SU-DHL-6 (cell line): Measurements from ENCODE around the gene ANKRD55.

ENCODE experiments used
- H2AFZ ChIP-seq: fragments of 200-600 bp; sonication (generic); 2 replicates; pipeline ENCODE4 v1.6.1; 2014; ENCODE audit warnings: low read depth, mild to moderate bottlenecking, moderate library complexity, mixed read lengths, antibody characterized with exemption, low read length; ENCODE audit not compliant: severe bottlenecking
- H3F3A ChIP-seq: fragments of 200-600 bp; shearing (Covaris generic); 2 replicates; pipeline ENCODE4 v1.6.0; 2016; ENCODE audit warnings: antibody characterized with exemption, mild to moderate bottlenecking; ENCODE audit not compliant: insufficient read depth
- H3K27ac ChIP-seq: fragments of 200-600 bp; sonication (generic); 2 replicates; pipeline ENCODE4 v1.5.1; 2016; ENCODE audit warnings: low read depth, mild to moderate bottlenecking, low read length, moderate library complexity, mixed read lengths
- H3K27me3 ChIP-seq: fragments of 200-600 bp; sonication (generic), shearing (Covaris generic); 2 replicates; pipeline ENCODE4 v1.6.0; 2014; ENCODE audit warnings: mild to moderate bottlenecking, low read length
- H3K36me3 ChIP-seq: fragments of 200-600 bp; sonication (generic); 2 replicates; pipeline ENCODE4 v1.6.1; 2014; ENCODE audit warnings: mild to moderate bottlenecking, low read length, mixed read lengths
- H3K4me2 ChIP-seq: fragments of 300-600, 200-600 bp; shearing (Covaris generic), sonication (generic); 2 replicates; pipeline ENCODE4 v1.6.0; 2014; ENCODE audit warnings: low read length, low read depth, mild to moderate bottlenecking; ENCODE audit not compliant: poor library complexity, severe bottlenecking
- H3K4me3 ChIP-seq: fragments of 200-600 bp; sonication (generic); 2 replicates; pipeline ENCODE4 v1.5.1; 2014; ENCODE audit warnings: antibody characterized with exemption, low read length, mild to moderate bottlenecking, mixed read lengths; ENCODE audit not compliant: insufficient read depth, poor library complexity, severe bottlenecking
- H3K79me2 ChIP-seq: fragments of 200-600 bp; sonication (generic); 2 replicates; pipeline ENCODE4 v1.6.1; 2014; ENCODE audit warnings: mild to moderate bottlenecking, low read length, moderate library complexity; ENCODE audit not compliant: insufficient read depth
- H3K9ac ChIP-seq: fragments of 200-600 bp; sonication (generic); 2 replicates; pipeline ENCODE4 v1.7.0; 2014; ENCODE audit warnings: mild to moderate bottlenecking, low read length
- H3K9me2 ChIP-seq: fragments of 200-600 bp; sonication (generic); replicated peaks from 2 replicates; pipeline ENCODE4 v1.6.1; 2014; ENCODE audit warnings: low read length; ENCODE audit not compliant: insufficient read depth
- H3K9me3 ChIP-seq: fragments of 200-600 bp; sonication (generic); 2 replicates; pipeline ENCODE4 v1.6.1; 2014; ENCODE audit warnings: low read length, mixed read lengths; ENCODE audit not compliant: insufficient read depth
- H4K20me1 ChIP-seq: fragments of 200-600 bp; sonication (generic); 2 replicates; pipeline ENCODE4 v1.6.1; 2014; ENCODE audit warnings: low read depth, mild to moderate bottlenecking, antibody characterized with exemption, low read length, moderate library complexity, mixed read lengths
- CTCF ChIP-seq: fragments of 200-600 bp; sonication (generic); IDR thresholded peaks from one replicate; pipeline ENCODE4 v1.5.1; 2017; ENCODE audit warnings: antibody characterized with exemption, mild to moderate bottlenecking, low read length, moderate library complexity; ENCODE audit not compliant: insufficient read depth, poor library complexity, severe bottlenecking
- EZH2phosphoT487 ChIP-seq: fragments of 200-600 bp; sonication (generic), shearing (Covaris generic); conservative IDR thresholded peaks from 2 replicates; pipeline ENCODE4 v1.6.1; 2018; ENCODE audit warnings: mild to moderate bottlenecking, antibody characterized with exemption, low read length, moderate library complexity, mixed read lengths

ANKRD55 gene

GRCh38 chr5:56233230-56233629, at the start of gene ANKRD55:
TSS of gene ANKRD55 (minus strand) at chr5:56233330. CDS start at chr5:56232913, 417 bp downstream.
- Histone ChIP-seq H3F3A (no peaks in the 10 kb centered on the region), H2AFZ (no peak within 1 kb of the TSS), H3K36me3 (no peaks in the 10 kb centered on the region), H3K9me3 (no peaks in the 10 kb centered on the region), H4K20me1 (no peaks in the 10 kb centered on the region), H3K79me2 (no peaks in the 10 kb centered on the region), H3K4me3 (no peak within 1 kb of the TSS), H3K27ac (no peak within 1 kb of the TSS), H3K9ac (no peak within 1 kb of the TSS), H3K4me2 (no peak within 1 kb of the TSS), H3K27me3 (no peaks in the 10 kb centered on the region), H3K9me2 (no peaks in the 10 kb centered on the region)
- no peak for TF ChIP-seq CTCF
- TF ChIP-seq EZH2phosphoT487: no peak

GRCh38 chr5:56282216-56282615, 49.1 kb upstream of the ANKRD55 start:
- Histone ChIP-seq H3K27me3 (no peaks in the 10 kb centered on the region), H3K9me2 (no peaks in the 10 kb centered on the region), H3F3A (no peaks in the 10 kb centered on the region), H4K20me1 (no peaks in the 10 kb centered on the region), H3K9ac (no peak overlapping the region), H2AFZ (no peak overlapping the region), H3K36me3 (no peaks in the 10 kb centered on the region), H3K4me2 (no peak overlapping the region), H3K27ac (no peak overlapping the region), H3K79me2 (no peaks in the 10 kb centered on the region), H3K9me3 (no peaks in the 10 kb centered on the region), H3K4me3 (no peak overlapping the region)
- TF ChIP-seq EZH2phosphoT487 (no peak), CTCF (no peak)

GRCh38 chr5:56281489-56282165, 48.5 kb upstream of the ANKRD55 start:
- Histone ChIP-seq H3F3A (no peaks in the 10 kb centered on the region), H3K4me3 (no peak overlapping the region), H3K27me3 (no peaks in the 10 kb centered on the region), H3K9me2 (no peaks in the 10 kb centered on the region), H3K9me3 (no peaks in the 10 kb centered on the region), H3K4me2 (no peak overlapping the region), H3K9ac (no peak overlapping the region), H2AFZ (no peak overlapping the region), H3K36me3 (no peaks in the 10 kb centered on the region), H3K27ac (no peak overlapping the region), H3K79me2 (no peaks in the 10 kb centered on the region), H4K20me1 (no peaks in the 10 kb centered on the region)
- TF ChIP-seq EZH2phosphoT487: no peak
- TF ChIP-seq CTCF: no peak
